HCEC 1CT (cell line): ENCODE data around the gene GLB1L.
"Not testable (repeated sequence)": the region's sequence is repeated elsewhere in the genome, so short reads cannot be mapped to it uniquely, and the experiment has no call there.

Experiments
- DNase-seq: peaks from one replicate; pipeline ENCODE4 v3.0.0-alpha.2; 2017

The GLB1L gene

GRCh38 chr2:219245148-219245898, at the start of gene GLB1L, which contains the start of gene STK16:
Gene GLB1L (minus strand): TSS chr2:219245444. CDS start chr2:219243573, 1,871 bp downstream.
Gene STK16 (plus strand): TSS chr2:219245479. CDS start chr2:219246000, 521 bp downstream.
- peak; percentile 90 for DNase-seq

DNA sequence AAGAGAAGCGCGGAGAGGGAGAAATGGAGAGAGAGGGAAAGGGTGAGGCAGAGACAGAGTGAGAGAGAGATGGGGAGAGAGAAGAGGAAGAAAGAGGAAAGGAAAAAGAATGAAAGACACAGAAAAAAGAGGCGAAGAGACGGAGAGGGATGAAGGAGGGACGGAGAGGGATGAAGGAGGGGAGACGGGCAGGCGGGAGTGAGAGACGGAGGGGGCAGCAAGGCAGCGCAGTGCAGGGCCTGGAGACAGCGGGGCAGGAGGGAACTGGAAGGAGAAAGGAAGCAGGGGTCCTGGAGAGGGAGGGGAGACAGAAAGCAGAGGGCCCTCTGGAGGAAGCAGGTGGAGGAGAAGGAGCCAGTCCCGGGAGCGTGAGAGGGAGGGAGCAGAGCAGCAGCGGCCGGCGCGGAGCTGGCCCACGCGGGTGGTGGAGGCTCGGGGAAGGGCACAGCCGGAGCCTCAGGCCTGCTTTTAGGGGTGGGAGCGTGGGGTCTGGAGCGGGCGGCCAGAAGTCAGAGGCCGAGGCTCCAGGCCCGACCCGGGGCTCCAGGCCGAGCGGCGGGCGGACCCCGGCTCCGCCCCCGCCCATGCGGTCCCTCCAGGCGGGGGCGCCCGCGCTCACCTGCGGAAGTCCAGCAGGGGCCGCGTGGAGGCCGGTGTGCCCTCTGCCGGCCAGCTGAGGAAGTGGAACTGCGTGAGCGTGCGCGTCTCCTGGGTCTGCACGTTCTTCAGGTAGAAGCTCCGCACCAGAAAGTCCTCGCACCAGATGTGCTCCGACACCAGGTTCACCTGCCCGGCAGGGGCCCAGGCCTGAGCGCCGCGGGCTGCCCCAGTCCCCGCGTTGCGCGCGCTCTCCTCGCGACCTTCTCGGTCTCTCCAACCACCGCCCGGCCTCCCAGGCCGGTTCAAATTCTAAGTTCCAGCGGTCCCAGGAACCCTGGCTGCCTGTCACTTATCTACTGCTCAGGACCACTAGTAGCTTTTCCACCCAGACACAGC, 49.4 kb upstream of the GLB1L start:
- peak; percentile 67 for DNase-seq

DNA sequence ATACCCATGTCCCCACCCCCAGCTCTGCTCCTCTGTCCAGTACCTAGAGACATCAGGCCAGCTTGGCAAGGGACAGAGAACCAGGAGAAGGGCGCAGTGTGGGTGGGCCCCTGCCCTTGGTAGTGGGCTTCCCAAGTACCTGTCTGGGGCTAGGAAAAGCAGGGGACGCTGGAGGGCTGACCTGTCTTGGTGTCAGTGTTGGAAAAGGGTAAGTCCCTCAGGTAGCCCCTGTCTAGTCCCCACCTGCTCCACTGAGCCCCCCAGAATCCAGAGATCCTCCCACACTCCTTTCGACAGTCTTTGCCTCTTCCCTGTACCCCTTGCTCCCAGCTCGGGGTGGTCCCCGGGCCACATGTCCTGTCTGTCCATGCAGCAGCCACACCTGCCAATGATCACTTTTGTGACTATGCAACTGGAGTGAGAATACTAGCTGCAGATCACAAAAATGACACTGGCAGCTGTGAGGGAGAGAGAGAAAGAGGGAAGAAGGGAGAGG, 48.5 kb upstream of the GLB1L start:
- DNase-seq = no peak

DNA sequence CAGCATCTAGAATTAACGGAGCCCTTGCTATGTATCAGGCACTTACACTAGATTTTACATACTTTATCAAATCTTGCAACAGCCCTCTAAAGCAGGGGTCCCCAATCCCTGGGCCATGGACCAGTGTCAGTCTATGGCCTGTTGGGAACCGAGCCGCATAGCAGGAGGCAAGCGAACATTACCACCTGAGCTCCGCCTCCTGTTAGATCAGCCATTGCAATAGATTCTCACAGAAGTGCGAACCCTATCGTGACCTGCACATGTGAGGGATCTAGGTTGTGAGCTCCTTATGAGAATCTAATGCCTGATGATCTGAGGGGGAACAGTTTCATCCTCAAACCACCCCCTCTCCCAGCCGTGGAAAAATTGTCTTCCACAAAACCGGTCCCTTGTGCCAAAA, 47.4 kb upstream of the GLB1L start:
- DNase-seq = no peak

DNA sequence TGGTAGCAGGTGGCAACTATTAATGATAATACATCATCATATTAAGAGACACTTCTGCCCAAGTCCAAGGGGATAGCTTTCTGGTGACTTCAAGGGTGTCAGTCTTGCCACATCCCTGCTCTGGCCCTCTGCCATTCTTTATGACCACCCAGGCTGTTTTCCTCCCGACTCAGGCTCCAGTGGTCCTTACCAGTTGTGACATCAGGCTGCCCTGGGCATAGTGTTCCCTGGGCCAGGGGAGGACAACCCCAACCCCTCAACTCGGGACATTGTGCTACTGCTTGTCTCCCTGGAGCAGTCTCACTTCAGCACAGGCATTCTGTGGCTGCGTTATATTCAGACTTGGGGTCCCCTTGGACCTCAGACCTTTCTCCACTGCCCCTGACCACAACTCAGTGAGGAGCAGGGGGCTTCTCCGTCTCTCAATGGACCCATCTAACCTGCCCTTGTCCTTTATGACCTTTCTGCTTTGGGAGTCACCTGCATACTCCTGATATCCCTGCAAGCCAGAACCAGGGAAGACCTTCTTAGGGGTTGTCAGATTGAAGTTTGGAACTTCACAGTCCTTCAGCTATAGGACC, 46.8 kb upstream of the GLB1L start:
- no peak for DNase-seq

GRCh38 chr2:219291394-219291793, 46.1 kb upstream of the GLB1L start:
- no peak for DNase-seq

DNA sequence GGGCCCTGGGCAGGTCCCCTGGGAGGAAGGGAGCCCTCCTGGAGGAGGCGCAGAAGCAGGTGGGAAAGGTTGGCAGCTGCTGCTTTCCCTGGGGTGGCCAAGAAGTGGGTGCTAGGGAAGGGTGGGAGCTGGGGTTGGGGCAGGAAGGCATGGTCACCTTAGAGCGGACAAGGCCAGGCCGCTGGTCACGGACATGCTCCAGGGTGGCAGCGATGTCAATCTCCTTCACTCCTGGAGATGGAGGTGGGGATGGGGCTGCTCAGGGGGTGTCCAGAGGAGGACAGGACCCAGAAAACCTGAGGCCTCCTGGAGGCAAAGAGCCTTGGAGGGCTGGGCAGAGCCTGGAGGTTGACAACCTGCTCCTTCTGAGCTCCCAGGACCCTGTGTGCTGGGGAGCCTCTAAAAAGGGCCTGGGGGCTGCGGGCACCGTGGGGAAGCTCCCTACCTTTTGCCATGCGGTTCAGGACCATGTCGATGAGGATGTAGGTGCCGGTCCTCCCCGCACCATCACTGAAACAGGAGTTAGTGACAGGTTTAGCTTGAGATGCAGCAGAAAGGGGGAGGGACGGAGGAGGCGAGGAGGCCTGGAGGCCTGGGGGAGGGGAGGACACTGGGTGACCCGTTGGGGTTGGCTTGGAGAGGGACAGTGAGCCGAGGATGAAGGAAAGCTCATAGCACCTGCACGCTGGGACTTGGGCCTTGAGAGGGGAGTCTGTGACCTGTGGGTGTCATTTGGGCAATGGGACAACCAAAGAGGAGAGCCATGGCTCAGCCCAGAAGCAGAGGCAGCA, 45.3 kb upstream of the GLB1L start:
- DNase-seq = no peak

- peak; percentile 69 for DNase-seq
Observed at GRCh38 chr2:219289537-219290361, 44.5 kb upstream of the GLB1L start.

DNA sequence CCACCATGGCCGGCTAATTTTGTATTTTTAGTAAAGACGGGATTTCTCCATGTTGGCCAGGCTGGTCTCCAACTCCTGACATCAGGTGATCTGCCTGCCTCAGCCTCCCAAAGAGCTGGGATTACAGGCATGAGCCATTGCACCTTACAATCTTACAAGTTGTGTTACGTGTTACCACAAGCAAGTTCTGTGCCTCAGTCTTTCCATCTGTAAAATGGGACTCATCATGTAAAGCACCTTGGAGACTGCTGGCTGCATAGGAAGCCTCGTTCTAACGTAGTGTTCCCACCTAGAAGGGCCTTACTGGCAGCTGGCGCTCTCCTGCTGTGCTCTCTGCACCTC, 43.9 kb upstream of the GLB1L start:
- no peak for DNase-seq

DNA sequence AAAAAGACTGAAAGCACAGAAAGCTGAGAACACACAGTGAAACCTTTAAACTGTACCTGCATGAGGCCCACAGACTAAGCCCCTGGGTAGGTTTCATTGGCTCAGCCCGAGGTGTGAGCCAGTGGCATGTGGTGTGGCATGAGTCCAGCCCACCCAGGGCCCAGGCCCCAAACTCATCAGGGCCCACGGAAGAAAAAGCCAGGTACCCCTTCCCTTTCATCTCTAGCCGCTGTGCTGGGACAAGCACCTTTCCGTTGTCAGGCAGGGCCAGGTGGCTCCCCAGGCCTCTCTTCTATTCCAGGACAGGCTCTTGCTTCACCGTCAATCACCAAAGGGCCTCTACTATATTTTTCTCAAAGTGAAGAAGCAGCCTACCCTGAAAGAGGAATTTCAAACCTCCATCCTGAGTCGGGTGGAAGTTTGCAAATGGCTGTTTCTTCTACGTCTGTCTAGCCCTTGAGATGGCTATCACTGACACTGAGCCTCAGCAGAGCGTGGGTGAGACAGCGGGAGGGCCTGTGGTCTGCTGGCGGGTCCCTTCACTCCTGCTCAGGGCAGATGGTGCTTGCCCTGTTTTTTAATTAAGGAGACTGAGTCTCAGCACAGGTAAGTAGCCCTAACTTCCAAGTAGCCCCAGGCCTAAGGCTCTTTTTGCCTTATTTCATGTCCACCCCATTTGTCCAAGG, 42.5 kb upstream of the GLB1L start:
- DNase-seq = no peak

- not testable (repeated sequence) for DNase-seq
Observed at GRCh38 chr2:219287116-219287440, 41.8 kb upstream of the GLB1L start.

GRCh38 chr2:219286436-219287115, 41.3 kb upstream of the GLB1L start:
- no peak for DNase-seq

DNA sequence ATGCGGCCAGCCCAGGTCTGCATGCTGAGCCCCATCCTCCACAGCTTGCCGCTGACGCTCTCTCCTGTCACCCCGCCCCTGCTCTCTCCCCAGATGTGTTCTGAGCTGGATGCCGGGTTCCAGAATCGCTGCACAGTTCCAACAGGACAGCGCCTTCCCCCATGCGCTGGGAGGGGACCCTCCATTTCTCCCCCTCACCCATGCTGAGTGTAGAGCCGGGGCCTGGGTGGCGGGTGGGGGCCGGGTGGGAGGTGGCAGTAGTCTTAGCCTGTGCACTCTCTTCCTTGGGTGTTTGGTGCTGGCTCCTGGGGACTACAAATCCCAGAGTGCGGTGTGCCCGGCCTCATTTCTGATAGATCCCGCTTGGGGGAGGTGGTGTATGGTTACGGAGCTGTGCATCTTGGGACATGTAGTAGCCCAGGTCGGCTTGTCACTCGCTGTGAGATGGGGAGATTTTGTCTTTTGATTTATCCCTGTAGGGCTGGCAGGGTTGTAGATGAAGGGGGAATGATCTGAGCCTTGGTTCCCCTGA, 40.7 kb upstream of the GLB1L start:
- DNase-seq = no peak

GRCh38 chr2:219285373-219285735, 40.1 kb upstream of the GLB1L start:
- no peak for DNase-seq

DNA sequence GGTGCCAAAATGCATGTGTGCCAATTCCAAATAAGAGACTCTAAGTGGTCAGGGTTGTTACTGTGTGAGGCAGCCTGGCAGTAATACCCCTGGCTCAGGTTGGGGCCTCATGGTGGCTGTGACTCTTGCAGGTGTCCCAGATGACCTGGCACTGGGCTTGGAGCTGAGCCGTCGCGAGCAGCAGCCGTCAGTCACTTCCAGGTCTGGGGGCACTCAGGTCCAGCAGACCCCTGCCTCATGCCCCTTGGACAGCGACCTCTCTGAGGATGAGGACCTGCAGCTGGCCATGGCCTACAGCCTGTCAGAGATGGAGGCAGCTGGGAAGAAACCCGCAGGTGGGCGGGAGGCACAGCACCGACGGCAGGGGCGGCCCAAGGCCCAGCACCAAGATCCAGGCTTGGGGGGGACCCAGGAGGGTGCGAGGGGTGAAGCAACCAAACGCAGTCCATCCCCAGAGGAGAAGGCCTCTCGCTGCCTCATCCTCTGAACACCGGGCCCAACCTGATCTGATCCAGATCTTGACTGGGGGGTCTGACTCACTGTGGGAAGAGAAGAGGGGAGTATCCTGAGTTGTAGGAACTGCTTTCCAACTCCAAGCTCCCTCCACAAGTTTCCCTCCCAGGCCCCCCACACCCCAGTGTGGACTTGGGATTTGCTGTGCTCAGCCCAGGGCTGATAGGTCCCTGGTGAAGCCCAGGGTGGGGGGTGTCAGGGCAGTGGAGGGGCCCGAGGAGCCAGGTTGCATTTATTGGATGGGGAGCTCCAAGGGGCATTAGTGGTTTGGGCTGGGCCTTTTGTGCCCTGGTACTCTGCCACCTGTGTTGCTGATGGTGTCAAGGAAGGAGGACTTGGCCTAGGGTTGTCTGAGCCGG, 39.5 kb upstream of the GLB1L start:
- DNase-seq = no peak

- no peak for DNase-seq
Observed at GRCh38 chr2:219282943-219283581, 37.8 kb upstream of the GLB1L start.

GRCh38 chr2:219282375-219282774, 37.1 kb upstream of the GLB1L start:
- no peak for DNase-seq

DNA sequence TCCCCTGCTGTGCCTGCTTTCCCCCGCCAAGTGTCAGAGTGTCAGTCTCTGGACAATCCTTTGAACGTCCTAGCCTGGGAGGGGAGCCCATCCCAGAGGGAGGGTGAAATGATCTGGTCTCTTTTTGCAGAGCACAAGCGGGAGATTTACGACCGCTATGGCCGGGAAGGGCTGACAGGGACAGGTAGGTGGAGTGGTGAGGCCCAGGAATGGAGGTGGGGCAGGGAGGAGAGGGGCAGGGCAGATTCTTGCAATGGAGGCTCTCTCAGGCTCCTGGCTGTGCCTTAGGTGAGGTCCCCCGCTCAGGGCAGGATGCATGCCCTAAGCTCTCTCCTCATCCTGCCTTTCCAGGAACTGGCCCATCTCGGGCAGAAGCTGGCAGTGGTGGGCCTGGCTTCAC, 36.3 kb upstream of the GLB1L start:
- no peak for DNase-seq

- no peak for DNase-seq
Observed at GRCh38 chr2:219280651-219281050, 35.4 kb upstream of the GLB1L start.
